HepG2 (cell line): ENCODE measurements around the gene ZNF213. TPM values are rescaled to one million over a fixed set of nuclear protein-coding genes. Genes with fewer than 3 reads are reported as not detected.

Experiments used
- DPF2 ChIP-seq: sonication (generic); formaldehyde crosslinking; IDR thresholded peaks from 2 replicates; pipeline ENCODE4 v1.4.0; 2020; ENCODE audit warnings: mild to moderate bottlenecking, low read depth, missing genetic modification reagents, borderline replicate concordance
- ERF ChIP-seq: IDR thresholded peaks from 2 replicates; pipeline ENCODE4 v1.6.1; 2018; ENCODE audit warnings: missing biosample characterization, missing genetic modification reagents
- HOXA3 ChIP-seq: sonication (generic); formaldehyde crosslinking; IDR thresholded peaks from 2 replicates; pipeline ENCODE4 v1.5.0; 2020; ENCODE audit warnings: missing genetic modification reagents
- KDM1A ChIP-seq: IDR thresholded peaks from 2 replicates; pipeline ENCODE4 v1.6.1; 2016; ENCODE audit warnings: missing compliant biosample characterization
- KDM2A ChIP-seq: sonication (generic); formaldehyde crosslinking; IDR thresholded peaks from 2 replicates; pipeline ENCODE4 v1.4.0; 2020; ENCODE audit warnings: low read depth, missing genetic modification reagents, borderline replicate concordance
- MTA3 ChIP-seq: sonication (generic); formaldehyde crosslinking; IDR thresholded peaks from 2 replicates; pipeline ENCODE4 v1.4.0; 2020; ENCODE audit warnings: missing genetic modification reagents
- ONECUT2 ChIP-seq: sonication (generic); formaldehyde crosslinking; IDR thresholded peaks from 2 replicates; pipeline ENCODE4 v1.4.0; 2020; ENCODE audit warnings: missing genetic modification reagents
- PPARG ChIP-seq: conservative IDR thresholded peaks from 2 replicates; pipeline ENCODE4 v1.6.1; 2016; ENCODE audit warnings: missing biosample characterization, missing genetic modification reagents
- SRY ChIP-seq: sonication (generic); formaldehyde crosslinking; IDR thresholded peaks from 2 replicates; pipeline ENCODE4 v1.8.0; 2022; ENCODE audit warnings: mild to moderate bottlenecking, missing genetic modification reagents
- STAG1 ChIP-seq: sonication (generic); formaldehyde crosslinking; IDR thresholded peaks from 2 replicates; pipeline ENCODE4 v1.4.0; 2020; ENCODE audit warnings: missing genetic modification reagents
- TAF15 ChIP-seq: fragments of 200-400 bp; formaldehyde crosslinking; IDR thresholded peaks from one replicate; pipeline ENCODE4 v1.6.1; 2018; ENCODE audit warnings: mild to moderate bottlenecking, low read depth, low read length; ENCODE audit not compliant: poor library complexity, severe bottlenecking
- ZEB1 ChIP-seq: IDR thresholded peaks from 2 replicates; pipeline ENCODE4 v1.6.1; 2012; ENCODE audit warnings: mild to moderate bottlenecking, low read depth, inconsistent platforms; ENCODE audit not compliant: insufficient replicate concordance
- ZFP41 ChIP-seq: sonication (generic); formaldehyde crosslinking; IDR thresholded peaks from 2 replicates; pipeline ENCODE4 v1.4.0; 2020; ENCODE audit warnings: mild to moderate bottlenecking, missing genetic modification reagents, borderline replicate concordance
- ZNF230 ChIP-seq: sonication (generic); formaldehyde crosslinking; IDR thresholded peaks from 2 replicates; pipeline ENCODE4 v1.4.0; 2020; ENCODE audit warnings: mild to moderate bottlenecking, missing genetic modification reagents
- ZNF335 ChIP-seq: sonication (generic); formaldehyde crosslinking; IDR thresholded peaks from 2 replicates; pipeline ENCODE4 v1.4.0; 2020; ENCODE audit warnings: missing genetic modification reagents
- ZNF34 ChIP-seq: sonication (generic); formaldehyde crosslinking; IDR thresholded peaks from 2 replicates; pipeline ENCODE4 v1.4.0; 2020; ENCODE audit warnings: mild to moderate bottlenecking, missing genetic modification reagents, borderline replicate concordance
- ZNF354B ChIP-seq: sonication (generic); formaldehyde crosslinking; IDR thresholded peaks from 2 replicates; pipeline ENCODE4 v1.8.0; 2022; ENCODE audit warnings: mild to moderate bottlenecking, missing genetic modification reagents
- ZNF468 ChIP-seq: sonication (generic); formaldehyde crosslinking; IDR thresholded peaks from 2 replicates; pipeline ENCODE4 v1.8.0; 2022; ENCODE audit warnings: mild to moderate bottlenecking, moderate library complexity, missing genetic modification reagents
- ZNF549 ChIP-seq: sonication (generic); formaldehyde crosslinking; IDR thresholded peaks from 2 replicates; pipeline ENCODE4 v1.5.0; 2020; ENCODE audit warnings: missing genetic modification reagents
- ZNF558 ChIP-seq: sonication (generic); formaldehyde crosslinking; IDR thresholded peaks from 2 replicates; pipeline ENCODE4 v1.9.0; 2022; ENCODE audit warnings: mild to moderate bottlenecking, missing genetic modification reagents, borderline replicate concordance
- ZNF562 ChIP-seq: sonication (generic); formaldehyde crosslinking; IDR thresholded peaks from 2 replicates; pipeline ENCODE4 v1.8.0; 2022; ENCODE audit warnings: missing genetic modification reagents, borderline replicate concordance
- ZNF777 ChIP-seq: sonication (generic); formaldehyde crosslinking; IDR thresholded peaks from 2 replicates; pipeline ENCODE4 v1.4.0; 2020; ENCODE audit warnings: missing genetic modification reagents
- polyA plus RNA-seq, 8 experiments: library from polyadenylated mRNA; depleted of rRNA in 3 of 8; stranded (reverse) in 7 of 8; unstranded in 1 of 8; fragments of >200 nt; fragmentation: Illumina TruSeq in 4 of 8; extraction: Trizol in 4 of 8; gene quantifications; 2 replicates each; pipeline versions ENCODE4 v1.2.1 to v1.2.3, GENCODE V29; 2011 to 2016; ENCODE audit warnings: low read depth in 4 of 8, missing spikeins in 1 of 8, mixed read lengths in 1 of 8; ENCODE audit not compliant: insufficient read depth in 1 of 8
- total RNA-seq, 5 experiments: library from RNA; depleted of rRNA; stranded (reverse); fragments of >200 nt; fragmentation: Illumina TruSeq; extraction: Trizol; gene quantifications; 2 replicates each; pipeline ENCODE4 v1.2.3, GENCODE V29; 2016; ENCODE audit warnings: low read depth in 1 of 5
- TF ChIP-seq, protein P1 (sequence below): sonication (generic); formaldehyde crosslinking; IDR thresholded peaks from 2 replicates; pipeline ENCODE4 v1.5.0; 2020; ENCODE audit warnings: mild to moderate bottlenecking, missing genetic modification reagents
- TF ChIP-seq, protein P2 (sequence below): IDR thresholded peaks from 2 replicates; pipeline ENCODE4 v1.6.1; 2012; ENCODE audit warnings: low read depth, low read length, improper control_type of control experiment
- TF ChIP-seq, protein P3 (sequence below): sonication (generic); formaldehyde crosslinking; IDR thresholded peaks from 2 replicates; pipeline ENCODE4 v1.4.0; 2020; ENCODE audit warnings: missing genetic modification reagents, low read depth, mild to moderate bottlenecking, borderline replicate concordance

Gene ZNF213
- total and polyA plus RNA-seq, 2 of the 13 experiments (the other 11 are each of a cell fraction or from before 2014, with no cell fraction given) = 0.59 to 0.97 TPM

DNA sequence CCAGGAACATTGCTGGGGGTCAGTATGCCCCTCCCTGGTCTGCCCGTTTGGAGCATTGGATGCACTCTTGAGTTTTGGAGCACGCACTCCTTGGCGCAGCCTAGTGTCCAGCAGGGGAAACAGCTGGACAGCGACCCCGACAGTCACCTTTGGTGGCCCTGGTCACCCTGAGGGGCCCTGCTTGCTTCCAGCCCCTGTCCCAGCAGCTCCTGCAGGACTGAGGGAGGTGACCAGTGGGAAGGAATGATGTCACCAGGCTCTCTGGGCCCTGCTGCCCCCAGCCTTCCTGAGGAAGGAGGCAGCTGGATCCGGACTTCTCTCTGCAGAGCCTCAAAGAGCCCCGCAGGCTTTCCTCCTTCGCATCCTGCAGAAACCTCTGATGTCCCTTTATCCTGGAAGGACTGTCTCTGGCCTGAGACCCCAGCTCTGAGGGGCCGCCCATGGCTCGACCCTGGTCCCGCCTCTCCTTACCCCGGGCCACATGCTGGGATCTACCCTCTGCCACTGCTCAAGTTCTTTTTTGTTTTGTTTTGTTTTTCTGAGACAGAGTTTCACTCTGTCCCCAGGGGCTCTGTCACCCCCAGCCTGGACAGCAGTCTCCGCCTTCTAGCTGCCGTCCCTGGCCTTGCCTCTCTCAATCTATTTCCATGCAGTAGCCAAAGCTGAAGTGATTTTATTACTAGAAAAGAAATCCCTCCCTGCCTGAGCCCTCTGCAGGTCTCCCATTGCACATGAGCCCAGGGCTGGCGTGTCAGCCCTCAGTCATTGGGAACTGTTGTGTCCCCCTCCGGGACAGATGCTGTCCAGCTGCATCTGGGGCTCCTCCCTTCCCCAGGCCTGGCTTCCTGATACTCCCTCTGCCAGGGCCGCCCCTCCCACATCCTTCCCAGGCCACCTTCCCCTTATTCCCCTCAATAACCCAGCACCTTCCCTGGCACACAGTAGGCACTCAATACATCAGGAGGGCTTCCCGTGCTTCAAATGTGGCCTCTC, 47.3 kb upstream of the ZNF213 start (continued):
- TF ChIP-seq ZNF34 = no peak
- TF ChIP-seq STAG1 (CRISPR knock-in tag) = peak; percentile 65
- TF ChIP-seq PPARG = 0 out of 2 replicates have a peak, but pooled peaks have one; percentile 15
- no peak for TF ChIP-seq ZNF562 (CRISPR knock-in tag)
- peak; percentile 8; the same call in 1 of the 2 replicates for TF ChIP-seq ZNF335 (CRISPR knock-in tag)
- TF ChIP-seq MTA3 (CRISPR knock-in tag) = no peak
- no peak; the same call in 1 of the 2 replicates for TF ChIP-seq ERF (CRISPR knock-in tag)
- TF ChIP-seq SRY (CRISPR knock-in tag) = 0 out of 2 replicates have a peak, but pooled peaks have one; percentile 13
- no peak for TF ChIP-seq ZNF468 (CRISPR knock-in tag)
- 0 out of 2 replicates have a peak, but pooled peaks have one; percentile 34 for TF ChIP-seq ZNF777
- TF ChIP-seq DPF2 (CRISPR knock-in tag) = no peak
- TF ChIP-seq ZNF549 (CRISPR knock-in tag) = no peak
- 0 out of 2 replicates have a peak, but pooled peaks have one; percentile 9 for TF ChIP-seq ZNF230 (CRISPR knock-in tag)
- peak; percentile 48; the same call in 1 of the 2 replicates for TF ChIP-seq HOXA3 (CRISPR knock-in tag)
- TF ChIP-seq, protein P1, sequence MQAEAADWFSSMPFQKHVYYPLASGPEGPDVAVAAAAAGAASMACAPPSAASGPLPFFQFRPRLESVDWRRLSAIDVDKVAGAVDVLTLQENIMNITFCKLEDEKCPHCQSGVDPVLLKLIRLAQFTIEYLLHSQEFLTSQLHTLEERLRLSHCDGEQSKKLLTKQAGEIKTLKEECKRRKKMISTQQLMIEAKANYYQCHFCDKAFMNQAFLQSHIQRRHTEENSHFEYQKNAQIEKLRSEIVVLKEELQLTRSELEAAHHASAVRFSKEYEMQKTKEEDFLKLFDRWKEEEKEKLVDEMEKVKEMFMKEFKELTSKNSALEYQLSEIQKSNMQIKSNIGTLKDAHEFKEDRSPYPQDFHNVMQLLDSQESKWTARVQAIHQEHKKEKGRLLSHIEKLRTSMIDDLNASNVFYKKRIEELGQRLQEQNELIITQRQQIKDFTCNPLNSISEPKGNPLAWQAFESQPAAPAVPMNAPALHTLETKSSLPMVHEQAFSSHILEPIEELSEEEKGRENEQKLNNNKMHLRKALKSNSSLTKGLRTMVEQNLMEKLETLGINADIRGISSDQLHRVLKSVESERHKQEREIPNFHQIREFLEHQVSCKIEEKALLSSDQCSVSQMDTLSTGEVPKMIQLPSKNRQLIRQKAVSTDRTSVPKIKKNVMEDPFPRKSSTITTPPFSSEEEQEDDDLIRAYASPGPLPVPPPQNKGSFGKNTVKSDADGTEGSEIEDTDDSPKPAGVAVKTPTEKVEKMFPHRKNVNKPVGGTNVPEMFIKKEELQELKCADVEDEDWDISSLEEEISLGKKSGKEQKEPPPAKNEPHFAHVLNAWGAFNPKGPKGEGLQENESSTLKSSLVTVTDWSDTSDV (CRISPR knock-in tag) = 0 out of 2 replicates have a peak, but pooled peaks have one; percentile 35
- no peak for TF ChIP-seq ZFP41
- no peak for TF ChIP-seq ZEB1
- no peak for TF ChIP-seq TAF15
- peak; percentile 38 for TF ChIP-seq KDM2A (CRISPR knock-in tag)
- no peak for TF ChIP-seq ONECUT2 (CRISPR knock-in tag)
- no peak for TF ChIP-seq ZNF354B
- TF ChIP-seq KDM1A = no peak
- TF ChIP-seq ZNF558 (CRISPR knock-in tag) = no peak
- TF ChIP-seq, protein P2, sequence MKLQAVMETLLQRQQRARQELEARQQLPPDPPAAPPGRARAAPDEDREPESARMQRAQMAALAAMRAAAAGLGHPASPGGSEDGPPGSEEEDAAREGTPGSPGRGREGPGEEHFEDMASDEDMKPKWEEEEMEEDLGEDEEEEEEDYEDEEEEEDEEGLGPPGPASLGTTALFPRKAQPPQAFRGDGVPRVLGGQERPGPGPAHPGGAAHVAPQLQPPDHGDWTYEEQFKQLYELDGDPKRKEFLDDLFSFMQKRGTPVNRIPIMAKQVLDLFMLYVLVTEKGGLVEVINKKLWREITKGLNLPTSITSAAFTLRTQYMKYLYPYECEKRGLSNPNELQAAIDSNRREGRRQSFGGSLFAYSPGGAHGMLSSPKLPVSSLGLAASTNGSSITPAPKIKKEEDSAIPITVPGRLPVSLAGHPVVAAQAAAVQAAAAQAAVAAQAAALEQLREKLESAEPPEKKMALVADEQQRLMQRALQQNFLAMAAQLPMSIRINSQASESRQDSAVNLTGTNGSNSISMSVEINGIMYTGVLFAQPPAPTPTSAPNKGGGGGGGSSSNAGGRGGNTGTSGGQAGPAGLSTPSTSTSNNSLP = no peak
- TF ChIP-seq, protein P3, sequence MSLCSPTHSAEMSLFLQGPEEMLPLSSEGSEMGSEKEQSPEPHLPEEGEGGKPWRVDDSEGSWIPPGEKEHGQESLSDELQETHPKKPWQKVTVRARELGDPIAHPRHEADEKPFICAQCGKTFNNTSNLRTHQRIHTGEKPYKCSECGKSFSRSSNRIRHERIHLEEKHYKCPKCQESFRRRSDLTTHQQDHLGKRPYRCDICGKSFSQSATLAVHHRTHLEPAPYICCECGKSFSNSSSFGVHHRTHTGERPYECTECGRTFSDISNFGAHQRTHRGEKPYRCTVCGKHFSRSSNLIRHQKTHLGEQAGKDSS (CRISPR knock-in tag) = peak; percentile 70
